GM13976 (cell line): ENCODE results near the gene KRT39.

ENCODE experiments used
- DNase-seq: peaks from one replicate; pipeline ENCODE4 v3.0.0; 2012; ENCODE audit warnings: low spot score
- in situ Hi-C: fragments of 300-500 bp; cut with MboI; formaldehyde crosslinking; loops from one replicate; pipeline ENCODE4 v1.12.0; 2022; ENCODE audit warnings: low sequenced_read_pairs, mixed read lengths, inconsistent platforms; ENCODE audit not compliant: unreplicated experiment
- TF ChIP-seq, protein P1 (sequence below): IDR thresholded peaks from 2 replicates; pipeline ENCODE4 v1.5.1; 2012; ENCODE audit warnings: borderline replicate concordance, mild to moderate bottlenecking; ENCODE audit not compliant: insufficient read depth; ENCODE audit errors: extremely low read depth, missing control alignments, control extremely low read depth

The KRT39 gene

DNA sequence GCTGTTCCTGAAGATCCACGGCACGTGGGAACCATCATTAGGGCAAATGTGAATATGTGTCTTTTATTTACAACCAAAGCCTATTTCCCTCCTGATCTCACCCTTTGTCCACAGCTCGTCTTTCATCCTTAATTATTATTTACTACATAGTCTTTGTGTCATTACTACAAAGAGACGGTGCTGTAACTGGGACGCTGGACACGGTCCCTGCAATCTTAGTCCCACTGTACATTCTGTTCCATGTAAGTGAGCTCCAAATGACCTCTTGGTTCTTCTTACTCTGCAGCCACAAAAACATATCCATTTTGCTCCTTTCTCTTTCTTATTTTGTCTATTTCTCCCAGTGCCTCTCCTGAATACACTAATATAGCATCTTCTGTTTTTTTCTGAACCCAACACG lies 16.6 kb downstream of the KRT39 start:
- in situ Hi-C loops, result no loop called here
- no peak for DNase-seq
- TF ChIP-seq, protein P1, sequence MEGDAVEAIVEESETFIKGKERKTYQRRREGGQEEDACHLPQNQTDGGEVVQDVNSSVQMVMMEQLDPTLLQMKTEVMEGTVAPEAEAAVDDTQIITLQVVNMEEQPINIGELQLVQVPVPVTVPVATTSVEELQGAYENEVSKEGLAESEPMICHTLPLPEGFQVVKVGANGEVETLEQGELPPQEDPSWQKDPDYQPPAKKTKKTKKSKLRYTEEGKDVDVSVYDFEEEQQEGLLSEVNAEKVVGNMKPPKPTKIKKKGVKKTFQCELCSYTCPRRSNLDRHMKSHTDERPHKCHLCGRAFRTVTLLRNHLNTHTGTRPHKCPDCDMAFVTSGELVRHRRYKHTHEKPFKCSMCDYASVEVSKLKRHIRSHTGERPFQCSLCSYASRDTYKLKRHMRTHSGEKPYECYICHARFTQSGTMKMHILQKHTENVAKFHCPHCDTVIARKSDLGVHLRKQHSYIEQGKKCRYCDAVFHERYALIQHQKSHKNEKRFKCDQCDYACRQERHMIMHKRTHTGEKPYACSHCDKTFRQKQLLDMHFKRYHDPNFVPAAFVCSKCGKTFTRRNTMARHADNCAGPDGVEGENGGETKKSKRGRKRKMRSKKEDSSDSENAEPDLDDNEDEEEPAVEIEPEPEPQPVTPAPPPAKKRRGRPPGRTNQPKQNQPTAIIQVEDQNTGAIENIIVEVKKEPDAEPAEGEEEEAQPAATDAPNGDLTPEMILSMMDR, result no peak

DNA sequence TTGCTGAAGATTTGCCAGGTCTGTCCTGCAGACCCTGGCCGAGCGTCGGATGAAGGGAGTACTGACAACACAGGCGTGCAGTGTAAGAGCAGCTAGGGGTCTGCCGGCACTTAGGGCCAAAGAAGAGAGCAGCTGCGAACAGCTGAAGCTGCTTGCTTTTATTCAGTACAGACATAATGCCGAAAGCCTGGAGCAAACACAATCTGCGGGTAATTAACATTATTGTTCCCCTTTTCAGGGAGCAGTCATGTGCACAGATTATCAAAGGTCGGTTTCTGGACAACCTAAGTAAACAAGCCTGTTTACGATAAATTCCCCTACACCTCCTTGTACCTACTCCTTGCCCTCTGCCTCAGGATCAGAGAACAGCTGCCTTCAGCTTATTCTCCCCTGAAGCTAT lies 17.3 kb downstream of the KRT39 start:
- in situ Hi-C loops, result no loop called here
- DNase-seq, result no peak
- TF ChIP-seq, protein P1, result no peak

DNA sequence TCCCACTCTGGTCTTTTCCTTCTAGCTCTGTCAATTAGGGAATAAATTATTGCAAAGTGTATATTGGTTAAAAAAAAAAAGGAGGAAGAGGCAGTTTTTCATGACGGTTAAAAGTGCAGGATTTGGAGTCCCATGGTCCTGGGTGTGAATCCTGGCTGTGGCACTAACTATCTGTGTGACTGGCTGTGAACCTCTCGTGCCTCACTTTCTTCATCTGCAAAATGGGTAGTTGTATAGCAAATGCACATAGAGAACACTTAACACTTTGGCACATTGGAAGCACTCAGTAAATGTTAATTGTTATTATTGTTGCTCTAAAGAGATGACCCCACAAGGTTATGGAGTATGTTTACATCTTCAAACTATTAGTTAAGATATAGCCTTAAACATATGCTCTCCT lies 18.8 kb downstream of the KRT39 start:
- no peak for DNase-seq
- TF ChIP-seq, protein P1, result no peak
- in situ Hi-C loops, result no loop called here

DNA sequence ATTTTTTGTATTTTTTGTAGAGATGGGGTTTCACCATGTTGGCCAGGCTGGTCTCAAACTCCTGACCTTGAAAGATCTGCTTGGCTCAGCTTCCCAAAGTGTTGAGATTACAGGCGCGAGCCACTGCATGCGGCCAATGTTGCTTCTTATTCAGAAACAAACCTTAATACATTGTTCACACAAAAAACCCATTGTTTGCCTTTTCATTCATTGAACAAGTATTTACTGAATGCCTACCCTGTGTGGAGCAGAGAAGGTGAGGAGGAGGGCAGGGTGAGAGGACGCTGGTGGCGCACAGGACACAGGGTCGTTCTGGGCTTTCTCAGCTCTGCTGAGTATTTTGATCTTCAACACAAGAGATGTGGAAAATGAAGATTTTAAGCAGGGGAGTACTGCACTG lies 21.3 kb downstream of the KRT39 start:
- in situ Hi-C loops, result no loop called here
- no peak for DNase-seq
- TF ChIP-seq, protein P1, result no peak

DNA sequence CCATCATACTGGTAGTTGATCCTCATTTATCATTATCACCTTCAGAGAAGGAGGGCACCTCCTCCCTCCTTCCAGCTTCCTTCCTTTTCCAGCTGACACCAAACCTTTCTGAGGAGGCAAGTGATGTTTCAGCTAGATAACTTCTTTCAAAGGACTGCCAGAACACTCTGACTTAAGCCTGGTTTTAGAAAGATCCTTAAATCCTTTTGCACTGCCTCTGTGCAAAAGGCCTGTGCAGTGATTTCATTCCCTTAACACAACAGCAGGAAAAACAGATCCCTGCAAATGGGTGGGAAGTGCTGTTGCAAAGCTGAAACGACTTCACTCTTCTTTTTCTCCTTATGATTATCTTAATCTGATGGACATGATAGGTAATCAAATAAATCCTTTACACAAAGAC lies 22.2 kb downstream of the KRT39 start:
- DNase-seq, result no peak
- TF ChIP-seq, protein P1, result no peak
- in situ Hi-C loops, result no loop called here

DNA sequence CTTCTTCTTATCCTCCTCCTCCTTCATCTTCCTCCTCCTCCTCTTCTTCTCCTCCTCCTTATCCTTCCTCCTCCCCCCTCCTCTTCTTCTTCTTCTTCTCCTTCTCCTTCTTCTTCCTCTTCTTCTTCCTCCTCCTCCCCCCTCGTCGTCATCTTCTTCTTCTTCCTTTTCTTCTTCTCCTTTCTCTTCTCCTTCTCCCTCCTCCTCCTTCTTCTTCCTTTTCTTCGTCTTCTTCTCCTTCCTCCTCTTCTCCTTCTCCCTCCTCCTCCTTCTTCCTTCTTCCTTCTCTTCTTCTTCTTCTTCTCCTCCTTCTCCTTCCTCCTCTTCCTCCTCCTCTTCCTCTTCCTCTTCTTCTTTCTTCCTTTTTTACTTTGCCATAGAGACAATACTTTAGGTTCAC lies 24.2 kb downstream of the KRT39 start:
- in situ Hi-C loops, result no loop called here
- TF ChIP-seq, protein P1, result no peak
- DNase-seq, result no peak

DNA sequence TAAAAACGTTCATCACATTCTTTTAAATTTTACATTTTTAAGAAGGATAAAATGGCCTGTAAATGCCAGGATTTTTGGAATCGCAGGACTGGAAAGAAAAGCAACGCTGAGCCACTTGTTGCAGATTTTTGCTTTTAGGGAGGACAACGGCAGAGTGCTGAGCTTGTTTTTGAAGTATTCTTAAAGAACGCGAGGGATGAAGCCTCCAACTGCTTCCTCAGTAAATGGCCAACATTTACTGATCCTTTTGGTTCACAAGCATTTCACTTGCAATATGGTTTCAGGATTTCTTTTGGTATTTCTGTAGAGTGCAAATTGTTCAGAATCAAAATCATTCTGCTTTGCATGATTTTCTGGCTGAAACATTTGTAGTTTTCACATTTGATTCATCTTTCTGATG lies 26.5 kb downstream of the KRT39 start:
- TF ChIP-seq, protein P1, result no peak
- in situ Hi-C loops, result no loop called here
- no peak for DNase-seq
